NT2/D1 (cell line): Measurements from ENCODE around the gene PTPRK.

Experiments
- SUZ12 ChIP-seq: IDR thresholded peaks from 2 replicates; pipeline ENCODE4 v1.6.1; 2011; ENCODE audit not compliant: insufficient read length, insufficient read depth; ENCODE audit errors: extremely low read depth
- YY1 ChIP-seq: IDR thresholded peaks from 2 replicates; pipeline ENCODE4 v1.6.1; 2011; ENCODE audit not compliant: insufficient read length, insufficient read depth
- ZNF274 ChIP-seq: IDR thresholded peaks from 2 replicates; pipeline ENCODE4 v1.6.1; 2011; ENCODE audit warnings: mild to moderate bottlenecking, low read depth, low read length

- TF ChIP-seq ZNF274 (no peak), YY1 (no peak), SUZ12 (no peak)
These were observed 358.6 kb downstream of the PTPRK start for GRCh38 chr6:128161839-128162238.
